HG02763 (cell line): Measurements from ENCODE around the gene ZNF587B.
"Not testable (repeated sequence)": the region's sequence is repeated elsewhere in the genome, so short reads cannot be mapped to it uniquely, and the experiment has no call there.

ENCODE experiments used
- ATAC-seq: cut with Tn5 transposase; IDR thresholded peaks from one replicate; pipeline ENCODE4 v1.9.1; 2021; ENCODE audit warnings: mild to moderate bottlenecking, moderate library complexity; ENCODE audit not compliant: unreplicated experiment

The ZNF587B gene

DNA sequence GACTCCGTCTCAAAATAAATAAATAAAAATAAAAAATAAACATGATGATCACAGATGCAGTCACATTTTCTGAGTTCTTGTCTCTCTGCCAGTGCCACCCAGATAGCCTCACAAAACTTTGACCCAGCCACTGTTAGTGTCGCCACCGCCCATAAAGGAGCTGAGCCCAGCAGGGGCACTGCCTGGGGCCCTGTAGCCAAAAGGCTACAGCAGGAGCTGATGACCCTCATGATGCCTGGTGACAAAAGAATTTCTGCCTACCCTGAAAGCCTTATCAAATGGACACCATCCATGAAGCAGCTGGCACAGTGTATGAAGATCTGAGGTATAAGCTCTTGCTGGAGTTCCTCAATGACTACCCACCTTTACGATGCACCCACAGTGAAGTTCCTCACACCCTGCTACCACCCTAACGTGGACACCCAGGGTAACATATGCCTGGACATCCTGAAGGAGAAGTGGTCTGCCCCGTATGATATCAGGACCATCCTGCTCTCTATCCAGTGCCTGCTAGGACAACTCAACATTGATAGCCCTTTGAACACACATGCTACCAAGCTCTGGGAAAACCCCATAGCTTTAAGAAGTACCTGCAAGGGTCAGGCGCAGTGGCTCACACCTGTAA lies 37.9 kb downstream of the ZNF587B start:
- ATAC-seq: no peak

DNA sequence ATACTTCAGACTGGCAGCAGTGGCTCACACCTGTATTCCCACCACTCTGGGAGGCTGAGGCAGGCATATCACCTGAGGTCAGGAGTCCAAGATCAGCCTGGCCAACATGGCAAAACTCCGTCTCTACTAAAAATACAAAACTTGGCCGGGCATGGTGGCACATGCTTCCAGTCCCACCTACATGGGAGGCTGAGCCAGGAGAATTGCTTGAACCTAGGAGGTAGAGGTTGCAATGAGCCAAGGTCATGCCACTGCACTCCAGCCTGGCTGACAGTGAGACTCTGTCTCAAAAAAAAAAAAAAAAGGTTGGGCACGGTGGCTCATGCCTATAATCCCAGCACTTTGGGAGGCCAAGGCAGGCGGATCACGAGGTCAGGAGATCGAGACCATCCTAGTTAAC lies 39.6 kb downstream of the ZNF587B start:
- ATAC-seq: not testable (repeated sequence)

DNA sequence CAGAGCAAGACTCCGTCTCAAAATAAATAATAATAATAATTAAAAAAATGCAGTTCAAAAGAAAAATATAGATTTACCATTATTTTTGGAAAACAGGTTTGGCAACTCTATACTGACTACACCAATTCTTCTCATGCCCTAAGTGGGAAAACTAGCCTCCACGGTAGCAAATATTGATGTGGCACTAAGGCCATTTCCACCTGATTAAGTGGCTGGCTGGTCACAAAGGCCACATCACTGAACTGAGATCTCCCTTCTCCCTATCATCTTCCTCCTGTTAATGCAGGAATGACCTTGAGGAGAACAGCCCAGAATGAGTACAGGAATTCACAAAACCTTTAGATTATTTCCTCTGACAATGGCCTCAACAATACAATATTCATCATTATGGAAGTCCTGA lies 40.1 kb downstream of the ZNF587B start:
- no peak for ATAC-seq

DNA sequence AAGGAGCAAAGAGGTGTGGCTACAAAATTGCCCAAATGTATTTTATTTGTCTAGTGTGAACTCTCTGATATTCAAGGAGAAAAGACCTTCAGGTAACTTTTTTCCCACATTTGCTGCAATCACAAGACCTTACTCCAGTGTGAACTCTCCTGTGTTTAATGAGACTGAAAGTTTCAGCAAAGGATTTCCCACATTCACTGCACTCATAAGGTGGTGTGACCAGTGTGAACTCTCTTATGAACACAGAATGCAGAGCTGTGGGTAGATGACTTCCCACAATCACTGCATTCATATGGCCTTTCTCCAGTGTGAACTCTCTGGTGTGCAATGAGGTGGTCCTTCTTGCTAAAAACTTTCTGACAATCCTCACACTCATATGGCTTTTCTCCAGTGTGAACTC lies 42.4 kb downstream of the ZNF587B start:
- ATAC-seq: no peak

DNA sequence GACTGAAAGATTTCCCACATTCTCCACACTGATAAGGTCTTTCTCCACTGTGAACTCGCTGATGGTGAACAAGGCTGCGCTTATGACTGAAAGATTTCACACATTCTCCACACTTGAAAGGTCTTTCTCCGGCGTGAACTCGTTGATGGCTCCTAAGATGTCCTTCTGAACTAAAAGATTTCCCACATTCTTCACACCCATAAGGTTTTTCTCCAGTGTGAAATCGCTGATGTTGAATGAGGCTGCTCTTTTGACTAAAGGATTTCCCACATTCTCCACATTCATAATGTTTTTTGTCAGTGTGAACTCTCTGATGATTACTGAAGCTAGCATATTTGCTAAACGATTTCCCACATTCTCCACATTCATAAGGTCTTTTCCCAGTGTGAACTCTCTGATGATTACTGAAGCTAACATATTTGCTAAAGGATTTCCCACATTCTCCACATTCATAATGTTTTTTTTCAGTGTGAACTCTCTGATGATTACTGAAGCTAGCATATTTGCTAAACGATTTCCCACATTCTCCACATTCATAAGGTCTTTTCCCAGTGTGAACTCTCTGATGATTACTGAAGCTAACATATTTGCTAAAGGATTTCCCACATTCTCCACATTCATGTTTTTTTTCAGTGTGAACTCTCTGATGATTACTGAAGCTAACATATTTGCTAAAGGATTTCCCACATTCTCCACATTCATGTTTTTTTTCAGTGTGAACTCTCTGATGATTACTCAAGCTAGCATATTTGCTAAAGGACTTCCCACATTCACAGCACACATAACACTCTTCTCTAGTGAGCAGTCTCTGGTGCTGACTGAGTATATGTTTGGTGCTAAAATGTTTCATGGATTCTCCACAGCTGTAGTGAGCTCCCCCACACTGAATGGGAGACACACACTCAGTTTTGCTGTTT lies 44.0 kb downstream of the ZNF587B start:
- ATAC-seq: not testable (repeated sequence)

DNA sequence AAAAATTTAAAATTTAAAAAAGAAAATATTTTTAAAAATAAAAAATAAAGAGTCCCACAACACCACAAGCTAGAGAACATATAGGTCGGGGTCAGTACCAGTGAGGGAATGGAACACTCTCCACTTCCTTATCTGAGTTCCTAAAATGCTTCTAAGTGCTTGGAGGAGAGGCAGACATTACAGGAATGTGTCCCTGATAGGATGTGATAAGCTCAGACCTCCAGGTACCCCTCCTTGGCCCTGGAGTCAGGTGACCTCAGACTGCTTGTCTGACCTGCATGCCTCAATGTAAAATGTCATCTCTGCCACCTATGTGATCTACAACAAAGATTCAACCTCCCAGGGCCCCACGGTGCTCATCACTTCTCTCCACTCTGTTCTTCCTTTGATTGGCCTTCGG lies 55.9 kb downstream of the ZNF587B start:
- ATAC-seq: no peak

DNA sequence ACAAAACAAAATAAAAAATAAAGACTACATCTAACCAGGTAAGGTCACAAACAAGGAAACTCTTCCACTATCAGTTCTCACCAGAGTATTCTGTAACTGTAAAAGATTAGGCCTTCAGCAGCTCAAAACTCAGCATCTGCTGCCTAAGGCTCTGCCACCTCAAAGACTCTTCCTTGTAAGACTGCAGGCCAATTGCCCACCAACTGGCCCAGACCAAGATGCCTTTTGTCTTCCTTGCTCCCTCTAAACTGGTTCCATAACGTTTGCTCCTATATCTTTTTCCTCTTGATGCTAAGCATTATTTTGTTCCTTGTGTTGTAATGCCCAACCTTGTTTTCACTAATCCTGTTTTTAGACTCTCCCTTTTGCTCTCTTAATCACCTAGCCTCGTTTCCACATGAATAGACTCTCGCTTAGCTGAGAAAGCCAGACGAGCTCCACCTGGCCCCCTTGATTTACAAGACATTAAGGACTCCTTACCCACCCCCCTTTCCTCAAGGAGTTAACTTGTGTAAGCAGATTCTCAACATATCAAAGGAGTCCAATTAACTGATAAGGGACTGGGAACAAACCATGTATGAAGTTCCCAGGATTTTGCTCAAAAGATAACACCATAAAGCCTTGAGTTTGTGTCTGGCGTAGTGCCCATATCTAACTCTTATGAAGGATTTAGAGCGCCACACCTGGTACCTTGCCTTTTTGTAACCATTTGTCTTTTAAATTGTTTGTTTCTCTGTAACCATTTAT lies 57.3 kb downstream of the ZNF587B start:
- ATAC-seq: no peak

DNA sequence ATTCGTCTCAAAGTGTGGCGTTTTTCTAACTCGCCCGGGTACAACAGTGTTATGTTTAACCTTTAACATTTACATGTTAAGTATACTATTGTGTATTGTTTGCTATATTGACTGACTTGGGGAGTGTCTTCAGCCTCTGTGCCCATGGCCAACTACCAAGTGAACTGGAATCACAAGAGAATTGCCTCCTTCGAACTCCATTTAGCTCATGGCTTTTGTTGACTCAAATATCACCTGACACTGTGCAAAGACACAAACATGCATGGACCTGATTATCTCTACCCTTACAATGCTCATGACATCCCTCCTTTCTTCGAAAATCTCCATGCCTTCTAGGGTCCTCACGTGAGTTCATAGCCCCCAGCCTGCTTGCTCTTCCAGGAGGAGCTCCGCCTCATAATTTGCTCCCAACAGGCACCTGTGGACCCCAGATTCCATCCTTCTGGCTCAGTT lies 58.0 kb downstream of the ZNF587B start:
- no peak for ATAC-seq

DNA sequence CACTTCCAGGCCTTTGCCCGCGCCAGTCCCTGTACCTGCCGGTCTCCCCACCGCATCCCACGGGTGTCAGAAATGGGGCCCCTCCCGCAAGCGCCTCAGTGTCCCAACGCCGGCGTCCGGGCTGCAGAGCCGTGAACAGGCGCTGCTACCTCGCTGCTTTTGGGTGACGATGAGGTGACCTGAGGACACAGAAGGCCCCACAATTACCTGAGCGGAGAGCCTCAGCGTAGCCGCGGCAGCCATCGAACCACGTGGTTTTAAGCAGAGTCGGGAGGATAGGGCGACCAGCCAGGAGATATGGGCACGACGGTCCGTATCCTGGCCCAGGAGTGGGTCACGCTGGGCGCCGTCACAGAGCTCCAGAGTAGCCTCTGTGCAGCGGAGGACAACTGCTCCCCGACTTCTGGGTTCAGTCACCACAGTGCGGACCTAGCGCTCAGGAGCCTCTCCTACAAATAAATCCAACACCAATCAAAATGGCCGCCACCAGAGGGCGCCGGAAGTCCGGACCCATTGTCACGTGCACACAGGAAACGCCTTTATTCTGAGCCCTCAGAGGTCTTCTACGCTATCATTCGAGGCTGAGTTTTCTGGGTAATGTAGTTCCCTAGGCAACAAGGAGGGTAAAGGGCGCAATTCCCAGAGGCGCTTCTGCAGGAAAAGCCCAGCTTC lies 58.6 kb downstream of the ZNF587B start, which contains the start of gene ZNF814:
Gene ZNF814 (minus strand): TSS at position 478 of the 672 bp plus-strand sequence. CDS start 235 bp downstream, at position 243.
- no peak for ATAC-seq

DNA sequence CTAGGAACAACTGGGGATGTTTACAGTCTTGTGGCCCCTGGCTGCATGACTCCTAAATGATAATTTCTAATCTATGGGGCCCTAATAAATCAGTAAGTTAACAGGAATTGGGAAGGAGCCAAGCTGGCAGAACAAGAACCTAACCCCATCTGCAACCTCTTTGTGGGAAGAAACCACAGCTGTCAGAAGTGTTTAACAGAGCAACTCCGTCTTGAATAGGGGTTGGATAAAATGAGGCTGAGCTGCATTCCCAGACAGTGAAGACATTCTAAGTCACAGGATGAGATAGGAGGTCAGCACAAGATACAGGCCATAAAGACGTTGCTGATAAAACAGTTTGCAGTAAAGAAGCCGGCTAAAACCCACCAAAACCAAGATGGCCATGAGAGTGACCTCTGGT lies 60.6 kb downstream of the ZNF587B start:
- ATAC-seq: not testable (repeated sequence)
